Measurements from ENCODE around the gene POLR1G. TPM values are rescaled to one million over a fixed set of nuclear protein-coding genes. Genes with fewer than 3 reads are reported as not detected.
A peak's percentile ranks its signal among the peaks of the same experiment; 100 is the strongest.

POLR1G gene
- total and polyA plus RNA-seq, 9 of the 15 experiments (the other 6 are each of a cell fraction or from before 2014, with no cell fraction given): 3.0 to 50.1 (median 27.4) TPM

DNA sequence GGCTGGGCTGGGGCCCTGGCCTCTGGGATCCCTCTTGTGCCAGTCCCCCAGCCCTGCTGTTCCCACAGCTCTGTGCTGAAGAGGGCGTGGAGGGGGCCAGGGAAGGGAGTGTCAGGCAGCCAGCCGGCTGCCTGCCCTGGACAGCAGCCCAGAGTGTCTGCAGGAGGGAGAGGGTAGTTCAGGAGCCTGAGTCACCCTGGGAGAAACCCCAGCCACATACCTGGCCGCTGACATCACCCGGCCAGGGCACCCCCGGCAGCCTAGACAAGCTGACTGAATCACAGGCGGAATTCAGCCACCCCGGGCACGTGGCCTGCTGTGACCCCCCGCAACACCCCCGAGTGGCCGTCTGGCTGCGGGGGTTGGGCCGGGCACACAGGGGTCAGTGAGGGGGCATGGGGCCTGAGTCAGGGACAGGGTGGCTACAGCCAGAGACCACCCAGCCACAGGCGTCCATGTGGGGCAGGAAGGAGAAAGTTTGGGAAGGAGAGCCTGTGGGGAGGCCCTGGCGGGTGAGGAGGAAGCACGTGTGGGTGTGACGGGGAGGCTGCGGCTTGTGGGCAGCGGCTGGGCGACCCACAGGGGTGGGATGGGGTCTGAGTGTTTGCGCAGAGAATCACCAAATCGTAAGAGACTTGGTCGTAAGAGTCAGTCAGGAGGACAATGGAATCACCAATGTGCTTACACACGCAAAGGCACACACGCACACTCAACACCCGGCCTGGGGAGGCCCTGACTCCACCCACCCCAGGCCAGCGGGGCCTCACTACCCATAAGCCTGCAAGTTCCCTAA lies 49.5 kb downstream of the POLR1G start (continued):
- TF ChIP-seq U2AF1 (optimal IDR thresholded peaks at IDR 0.05; ENCODE audit: low read depth, low read length) (no peak), ZNF57 (CRISPR knock-in tag; IDR thresholded peaks at IDR 0.05) (no peak), MED1 (CRISPR knock-in tag; IDR thresholded peaks at IDR 0.05; ENCODE audit: borderline replicate concordance) (no peak), PRMT5 (CRISPR knock-in tag; IDR thresholded peaks at IDR 0.05) (no peak), ZNF263 (CRISPR knock-in tag; IDR thresholded peaks at IDR 0.05; ENCODE audit: borderline replicate concordance) (no peak), JUN (IDR thresholded peaks at IDR 0.05; ENCODE audit: borderline replicate concordance, low read depth, low read length) (peak; percentile 97), JUN (CRISPR knock-in tag; IDR thresholded peaks at IDR 0.05; ENCODE audit: borderline replicate concordance) (peak; percentile 94), ETS2 (tag; IDR thresholded peaks at IDR 0.05; ENCODE audit: borderline replicate concordance, poor library complexity, severe bottlenecking) (peak; percentile 12), ZKSCAN1 (IDR thresholded peaks at IDR 0.05; ENCODE audit: low read depth, low read length) (no peak), KDM4B (IDR thresholded peaks at IDR 0.05; ENCODE audit: borderline replicate concordance in 2 of 2, low read depth in 1 of 2) (no peak), POU5F1 (IDR thresholded peaks at IDR 0.05; ENCODE audit: borderline replicate concordance, low read depth, low read length, partially characterized antibody) (no peak), SRSF7 (optimal IDR thresholded peaks at IDR 0.05; ENCODE audit: low read depth, low read length) (no peak), RNF2 (IDR thresholded peaks at IDR 0.05) (peak; percentile 77), HOXB6 (CRISPR knock-in tag; IDR thresholded peaks at IDR 0.05; ENCODE audit: borderline replicate concordance) (no peak), NBN (IDR thresholded peaks at IDR 0.05; ENCODE audit: low read depth) (peak; percentile 19; the same call in 1 of the 2 replicates), MEIS2 (IDR thresholded peaks at IDR 0.05; ENCODE audit: partially characterized antibody) (no peak), ZNF134 (CRISPR knock-in tag; conservative IDR thresholded peaks at IDR 0.05) (no peak), ZNF696 (CRISPR knock-in tag; conservative IDR thresholded peaks at IDR 0.05) (no peak), ATF7 (IDR thresholded peaks at IDR 0.05) (peak; percentile 96), MTA2 (IDR thresholded peaks at IDR 0.05; ENCODE audit: low read depth) (no peak), SIN3B (IDR thresholded peaks at IDR 0.05; ENCODE audit: low read depth) (no peak), SMARCA4 (IDR thresholded peaks at IDR 0.05) (peak; percentile 76), SMARCA5 (IDR thresholded peaks at IDR 0.05) (no peak), POLR2B (IDR thresholded peaks at IDR 0.05; ENCODE audit: low read depth, partially characterized antibody) (peak; percentile 23), RCOR1 (IDR thresholded peaks at IDR 0.05; ENCODE audit: borderline replicate concordance in 1 of 2, low read depth in 2 of 2, low read length in 2 of 2) (no peak; a peak in 1 of 4 replicates), NCOA4 (IDR thresholded peaks at IDR 0.05; ENCODE audit: partially characterized antibody) (no peak), IRF2 (CRISPR knock-in tag; IDR thresholded peaks at IDR 0.05) (no peak), KHSRP (IDR thresholded peaks at IDR 0.05) (no peak), HNRNPH1 (optimal IDR thresholded peaks at IDR 0.05; ENCODE audit: low read depth, low read length) (no peak)
- TF ChIP-seq, protein P1, sequence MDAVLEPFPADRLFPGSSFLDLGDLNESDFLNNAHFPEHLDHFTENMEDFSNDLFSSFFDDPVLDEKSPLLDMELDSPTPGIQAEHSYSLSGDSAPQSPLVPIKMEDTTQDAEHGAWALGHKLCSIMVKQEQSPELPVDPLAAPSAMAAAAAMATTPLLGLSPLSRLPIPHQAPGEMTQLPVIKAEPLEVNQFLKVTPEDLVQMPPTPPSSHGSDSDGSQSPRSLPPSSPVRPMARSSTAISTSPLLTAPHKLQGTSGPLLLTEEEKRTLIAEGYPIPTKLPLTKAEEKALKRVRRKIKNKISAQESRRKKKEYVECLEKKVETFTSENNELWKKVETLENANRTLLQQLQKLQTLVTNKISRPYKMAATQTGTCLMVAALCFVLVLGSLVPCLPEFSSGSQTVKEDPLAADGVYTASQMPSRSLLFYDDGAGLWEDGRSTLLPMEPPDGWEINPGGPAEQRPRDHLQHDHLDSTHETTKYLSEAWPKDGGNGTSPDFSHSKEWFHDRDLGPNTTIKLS (IDR thresholded peaks at IDR 0.05; ENCODE audit: borderline replicate concordance, low read depth): no peak

Data from K562 (cell line).